H9 (cell line): ENCODE data around the gene DSP. TPM values are rescaled to one million over a fixed set of nuclear protein-coding genes. Genes with fewer than 3 reads are reported as not detected.

Experiments
- DNase-seq: peaks from one replicate; pipeline ENCODE4 v3.0.0-alpha.2; 2017
- H2AFZ ChIP-seq: one replicate; pipeline ENCODE4 v1.6.1; 2013; ENCODE audit warnings: mild to moderate bottlenecking, low read length, control low read depth, moderate library complexity
- H2AK5ac ChIP-seq: 2 replicates; pipeline ENCODE4 v1.6.1; 2013; ENCODE audit warnings: low read length, control low read depth, mixed read lengths; ENCODE audit not compliant: insufficient read length
- H2BK120ac ChIP-seq: one replicate; pipeline ENCODE4 v1.6.1; 2013; ENCODE audit warnings: low read depth, mild to moderate bottlenecking, low read length, control low read depth, inconsistent platforms; ENCODE audit not compliant: poor library complexity, severe bottlenecking
- H2BK12ac ChIP-seq: 2 replicates; pipeline ENCODE4 v1.6.1; 2013; ENCODE audit warnings: low read length, control low read depth, mixed read lengths, low read depth; ENCODE audit not compliant: insufficient read length
- H2BK15ac ChIP-seq: 2 replicates; pipeline ENCODE4 v1.6.1; 2013; ENCODE audit warnings: low read depth, low read length, control low read depth
- H2BK20ac ChIP-seq: one replicate; pipeline ENCODE4 v1.6.1; 2013; ENCODE audit warnings: low read depth, mild to moderate bottlenecking, low read length, control low read depth, inconsistent platforms; ENCODE audit not compliant: poor library complexity, severe bottlenecking
- H2BK5ac ChIP-seq: 2 replicates; pipeline ENCODE4 v1.6.1; 2013; ENCODE audit warnings: low read length, control low read depth, mixed read lengths; ENCODE audit not compliant: insufficient read length
- H3K14ac ChIP-seq: 2 replicates; pipeline ENCODE4 v1.6.1; 2013; ENCODE audit warnings: low read length, control low read depth; ENCODE audit not compliant: insufficient read depth
- H3K18ac ChIP-seq: 2 replicates; pipeline ENCODE4 v1.6.1; 2013; ENCODE audit warnings: low read depth, mild to moderate bottlenecking, mixed read lengths, low read length, control low read depth; ENCODE audit not compliant: insufficient read length
- H3K23ac ChIP-seq: 2 replicates; pipeline ENCODE4 v1.6.1; 2013; ENCODE audit warnings: low read length, control low read depth, mixed read lengths, low read depth; ENCODE audit not compliant: insufficient read length
- H3K23me2 ChIP-seq: 2 replicates; pipeline ENCODE4 v1.6.1; 2013; ENCODE audit warnings: low read depth, mild to moderate bottlenecking, mixed read lengths, low read length, control low read depth; ENCODE audit not compliant: insufficient read length, poor library complexity, severe bottlenecking
- H3K27ac ChIP-seq: 2 replicates; pipeline ENCODE4 v1.5.1; 2013; ENCODE audit warnings: low read length, control low read depth, mixed read lengths, low read depth; ENCODE audit not compliant: insufficient read length
- H3K27me3 ChIP-seq: 2 replicates; pipeline ENCODE4 v1.6.1; 2013; ENCODE audit warnings: low read length, control low read depth, inconsistent platforms; ENCODE audit not compliant: insufficient read depth
- H3K4ac ChIP-seq: 2 replicates; pipeline ENCODE4 v1.6.1; 2013; ENCODE audit warnings: low read depth, mild to moderate bottlenecking, control low read depth, inconsistent platforms, low read length, moderate library complexity
- H3K4me1 ChIP-seq: 2 replicates; pipeline ENCODE4 v1.6.1; 2013; ENCODE audit warnings: low read length, control low read depth, inconsistent platforms; ENCODE audit not compliant: insufficient read depth
- H3K4me2 ChIP-seq: 2 replicates; pipeline ENCODE4 v1.6.1; 2013; ENCODE audit warnings: low read length, control low read depth, mixed read lengths; ENCODE audit not compliant: insufficient read length, insufficient read depth
- H3K56ac ChIP-seq: 2 replicates; pipeline ENCODE4 v1.6.1; 2013; ENCODE audit warnings: low read depth, mild to moderate bottlenecking, mixed read lengths, low read length, control low read depth; ENCODE audit not compliant: insufficient read length
- H3K79me1 ChIP-seq: 2 replicates; pipeline ENCODE4 v1.6.1; 2013; ENCODE audit warnings: low read depth, mild to moderate bottlenecking, moderate library complexity, low read length, control low read depth, inconsistent platforms; ENCODE audit not compliant: insufficient read depth, poor library complexity, severe bottlenecking
- H3K79me2 ChIP-seq: 2 replicates; pipeline ENCODE4 v1.6.1; 2013; ENCODE audit warnings: low read length, control low read depth, inconsistent platforms; ENCODE audit not compliant: insufficient read depth
- H3K9ac ChIP-seq: 2 replicates; pipeline ENCODE4 v1.6.1; 2013; ENCODE audit warnings: low read length, control low read depth, mixed read lengths; ENCODE audit not compliant: insufficient read length; ENCODE audit errors: extremely low read depth
- H3K9me3 ChIP-seq: one replicate; pipeline ENCODE4 v1.6.1; 2013; ENCODE audit warnings: low read depth, low read length, inconsistent platforms; ENCODE audit not compliant: control insufficient read depth
- H3T11ph ChIP-seq: one replicate; pipeline ENCODE4 v1.6.1; 2013; ENCODE audit warnings: mild to moderate bottlenecking, low read length, control low read depth, inconsistent platforms
- H4K20me1 ChIP-seq: one replicate; pipeline ENCODE4 v1.6.1; 2013; ENCODE audit not compliant: control insufficient read depth, insufficient read length, insufficient read depth
- H4K5ac ChIP-seq: 2 replicates; pipeline ENCODE4 v1.6.1; 2013; ENCODE audit warnings: low read depth, mild to moderate bottlenecking, mixed read lengths, low read length, control low read depth; ENCODE audit not compliant: insufficient read length
- H4K8ac ChIP-seq: replicated peaks from 2 replicates; pipeline ENCODE4 v1.6.1; 2013; ENCODE audit warnings: low read length, control low read depth, mixed read lengths, low read depth; ENCODE audit not compliant: insufficient read length
- H4K91ac ChIP-seq: 2 replicates; pipeline ENCODE4 v1.6.1; 2013; ENCODE audit warnings: low read depth, mild to moderate bottlenecking, moderate library complexity, mixed read lengths, low read length, control low read depth; ENCODE audit not compliant: insufficient read length
- H3K27ac Mint-ChIP-seq, 3 experiments: 2 replicates in 2 of 3; 3 replicates in 1 of 3; pipeline ENCODE4 v1.8.0; 2020 to 2021; ENCODE audit warnings: mixed read lengths in 3 of 3, mild to moderate bottlenecking in 1 of 3, moderate library complexity in 1 of 3
- H3K27me3 Mint-ChIP-seq: 2 replicates; pipeline ENCODE4 v1.8.0; 2021; ENCODE audit warnings: low read depth, mild to moderate bottlenecking, moderate library complexity, mixed read lengths
- H3K36me3 Mint-ChIP-seq, 3 experiments: 2 replicates in 2 of 3; 3 replicates in 1 of 3; pipeline ENCODE4 v1.8.0; 2020 to 2021; ENCODE audit warnings: low read depth in 3 of 3, mixed read lengths in 3 of 3; ENCODE audit not compliant: insufficient read depth in 1 of 3
- H3K4me1 Mint-ChIP-seq, 2 experiments: 2 replicates each; pipeline ENCODE4 v1.8.0; 2020; ENCODE audit warnings: mixed read lengths in 2 of 2
- H3K4me3 Mint-ChIP-seq, 2 experiments: 2 replicates in 1 of 2; 3 replicates in 1 of 2; pipeline ENCODE4 v1.8.0; 2020 to 2021; ENCODE audit warnings: mild to moderate bottlenecking in 2 of 2, mixed read lengths in 2 of 2, moderate library complexity in 1 of 2
- H3K9me3 Mint-ChIP-seq, 2 experiments: 2 replicates in 1 of 2; 3 replicates in 1 of 2; pipeline ENCODE4 v1.8.0; 2020; ENCODE audit warnings: mild to moderate bottlenecking in 2 of 2, mixed read lengths in 2 of 2, moderate library complexity in 1 of 2
- CTCF ChIP-seq: fragments of 200-600 bp; sonication (generic); conservative IDR thresholded peaks from 3 replicates; pipeline ENCODE4 v1.8.0; 2021; ENCODE audit warnings: antibody characterized with exemption, mild to moderate bottlenecking
- WGBS: extraction: QIAGEN DNeasy Blood & Tissue Kit; methylation state at CpG from one replicate; pipeline ENCODE4 v1.1.7; 2013; ENCODE audit warnings: missing lambda C conversion rate, low lambda C conversion rate, mixed read lengths; ENCODE audit not compliant: insufficient read length; ENCODE audit errors: extremely low coverage; 5-methylcytosine and 5-hydroxymethylcytosine counted together
- total RNA-seq: library from RNA; stranded (reverse); gene quantifications from 2 replicates; pipeline ENCODE4 v1.2.1, GENCODE V29; 2021

The DSP gene
- total RNA-seq, 1 experiment from 2014 or later: 48.9 TPM

- H3K27me3 Mint-ChIP-seq: no peaks in the 10 kb centered on the region
- Histone ChIP-seq H3K23me2 (no peaks in the 10 kb centered on the region), H3K27me3 (no peaks in the 10 kb centered on the region), H2AFZ (no peak overlapping the region), H3K9me3 (no peaks in the 10 kb centered on the region), H4K20me1 (no peaks in the 10 kb centered on the region), H2BK120ac (no peak overlapping the region), H3K79me1 (no peaks in the 10 kb centered on the region), H2BK15ac (no peak overlapping the region), H4K91ac (no peak overlapping the region), H3K4me1 (no peaks in the 10 kb centered on the region), H3K4me2 (no peak overlapping the region), H3K4ac (no peak overlapping the region), H2AK5ac (no peak overlapping the region), H3K56ac (no peak overlapping the region), H2BK5ac (no peak overlapping the region), H4K8ac (no peak overlapping the region), H3T11ph (no peak overlapping the region), H3K79me2 (no peaks in the 10 kb centered on the region), H3K23ac (no peak overlapping the region), H3K18ac (no peak overlapping the region), H3K14ac (no peak overlapping the region), H3K9ac (no peak overlapping the region), H3K27ac (no peak overlapping the region), H2BK12ac (no peak overlapping the region), H2BK20ac (no peak overlapping the region), H4K5ac (no peak overlapping the region)
- H3K9me3 Mint-ChIP-seq: no peaks in the 10 kb centered on the region
- H3K27ac Mint-ChIP-seq: no peak overlapping the region
- no CpG with 5 or more reads among the region's 2 CpGs for WGBS
- TF ChIP-seq CTCF: no peak
- no peak overlapping the region for H3K4me3 Mint-ChIP-seq
- peaks cover 20 to 60% (median 31%) of the 10 kb centered on the region in 3 experiments; a peak in 6 of 7 replicates for H3K36me3 Mint-ChIP-seq
- no peaks in the 10 kb centered on the region for H3K4me1 Mint-ChIP-seq
- no peak for DNase-seq
Measured at GRCh38 chr6:7578931-7579330, 37.5 kb downstream of the DSP start.
